Stimulated activated CD8-positive, alpha-beta memory T cell treated with anti-CD3 and anti-CD28 coated beads, Interleukin-4, amount 100 ng/mL, for 48 hours (primary cell): Measurements from ENCODE around the gene FOXD4L1.
"Not testable (repeated sequence)": the region's sequence is repeated elsewhere in the genome, so short reads cannot be mapped to it uniquely, and the experiment has no call there.

Experiments
- DNase-seq: peaks from one replicate; pipeline ENCODE4 v3.0.0-alpha.2; 2020

FOXD4L1 gene

DNA sequence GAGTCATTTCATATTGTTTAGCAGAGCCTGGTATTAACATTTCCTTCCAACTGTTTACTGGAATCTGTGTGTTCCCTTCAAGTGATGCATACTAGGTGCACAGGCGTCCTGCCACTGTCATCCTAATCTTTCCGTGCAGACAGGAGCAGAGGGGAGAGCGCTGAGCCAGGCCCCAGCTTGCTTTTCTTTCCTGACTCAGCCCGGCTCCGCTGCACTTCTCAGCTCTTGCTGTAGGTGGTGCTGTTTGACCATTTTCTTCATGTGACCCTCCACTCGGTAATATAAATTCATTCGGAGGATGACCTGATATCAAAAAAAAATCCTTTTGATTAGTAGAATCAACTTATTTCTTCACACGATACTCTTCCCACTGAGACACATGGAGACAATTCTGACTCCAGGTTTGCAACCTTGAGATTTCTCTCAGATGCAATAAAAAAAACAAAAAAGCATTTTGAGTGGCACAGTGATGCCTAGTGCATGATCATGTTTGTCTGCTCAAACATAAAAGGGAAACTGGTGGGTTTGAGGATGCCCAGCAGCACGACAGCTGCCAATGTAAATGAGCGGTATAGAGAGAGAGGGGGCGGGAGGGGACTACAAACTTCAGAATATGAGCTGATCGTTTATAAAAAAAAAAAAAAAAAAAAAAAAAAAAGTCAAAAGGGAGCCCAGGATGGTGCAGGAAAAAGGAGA is 29.0 kb downstream of the FOXD4L1 start:
- DNase-seq = not testable (repeated sequence)

GRCh38 chr2:113528126-113528525 is 29.7 kb downstream of the FOXD4L1 start:
- DNase-seq = not testable (repeated sequence)

DNA sequence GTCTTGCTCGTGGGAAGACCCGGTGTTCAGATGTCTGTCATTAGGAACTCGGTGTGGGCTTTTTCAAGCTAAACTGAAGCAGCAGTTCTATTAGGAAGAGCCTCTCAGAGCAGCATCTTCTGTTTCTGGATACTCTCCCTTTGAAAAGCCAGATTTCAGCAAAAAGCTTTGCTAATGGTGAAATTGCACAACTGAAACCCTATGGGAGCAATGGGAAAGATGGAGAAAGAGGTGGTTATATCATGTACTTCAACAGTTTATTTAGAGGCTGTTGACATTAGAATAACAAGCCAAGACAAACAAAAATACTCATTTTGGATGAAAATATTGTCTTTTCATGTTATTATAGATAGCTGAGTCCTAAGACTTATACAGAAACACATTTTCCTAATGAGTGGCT is 30.4 kb downstream of the FOXD4L1 start:
- DNase-seq = not testable (repeated sequence)

GRCh38 chr2:113532991-113533390 is 34.5 kb downstream of the FOXD4L1 start:
- DNase-seq = not testable (repeated sequence)

DNA sequence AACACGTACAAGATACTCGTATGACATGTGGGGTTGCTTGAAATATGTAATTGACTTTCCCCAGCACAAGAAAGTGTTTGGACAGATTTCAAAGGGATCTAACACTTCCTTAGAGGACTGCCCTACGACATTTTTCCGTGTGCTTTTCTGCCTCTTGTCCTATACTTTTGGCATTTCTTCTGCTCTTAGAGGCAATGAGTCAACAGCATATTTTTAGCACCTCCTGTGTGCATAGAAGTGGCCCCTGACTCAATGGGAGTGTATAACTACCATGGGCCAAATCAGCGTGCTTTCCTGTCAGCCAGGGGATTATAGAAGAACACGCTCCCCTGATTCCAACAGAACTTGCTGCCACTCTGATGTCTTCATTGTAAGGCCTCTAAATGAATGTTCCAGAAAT is 38.1 kb downstream of the FOXD4L1 start:
- not testable (repeated sequence) for DNase-seq

DNA sequence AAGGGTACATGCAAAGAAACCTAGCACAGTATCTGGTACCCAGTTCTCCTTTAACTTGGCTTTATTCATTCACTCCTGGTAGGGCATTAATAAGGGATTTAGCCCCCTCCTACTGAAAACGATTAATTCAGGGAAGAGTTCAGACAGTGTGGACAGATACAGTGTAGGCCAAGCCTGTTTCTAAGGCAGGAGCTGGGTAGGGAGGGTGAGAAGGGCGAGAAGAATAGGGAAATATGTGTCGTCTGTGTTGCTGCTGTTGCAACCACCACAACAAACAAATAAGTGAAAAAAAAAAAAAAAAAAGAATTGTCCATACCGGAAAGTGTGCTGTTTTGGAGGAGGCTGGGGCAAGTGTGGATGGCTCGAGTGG is 42.4 kb downstream of the FOXD4L1 start:
- not testable (repeated sequence) for DNase-seq

GRCh38 chr2:113541204-113541975 is 42.9 kb downstream of the FOXD4L1 start:
- peak; percentile 37 for DNase-seq

GRCh38 chr2:113541976-113542485 is 43.6 kb downstream of the FOXD4L1 start:
- not testable (repeated sequence) for DNase-seq

- not testable (repeated sequence) for DNase-seq
Observed at GRCh38 chr2:113542529-113542928, 44.1 kb downstream of the FOXD4L1 start.
